ENCODE measurements around the gene MCEE. TPM values are rescaled to one million over a fixed set of nuclear protein-coding genes. Genes with fewer than 3 reads are reported as not detected.
"Not testable (repeated sequence)": the region's sequence is repeated elsewhere in the genome, so short reads cannot be mapped to it uniquely, and the experiment has no call there.

Gene MCEE
- total and polyA plus RNA-seq, 9 donors = 10.7 to 22.3 (median 17.4) TPM

DNA sequence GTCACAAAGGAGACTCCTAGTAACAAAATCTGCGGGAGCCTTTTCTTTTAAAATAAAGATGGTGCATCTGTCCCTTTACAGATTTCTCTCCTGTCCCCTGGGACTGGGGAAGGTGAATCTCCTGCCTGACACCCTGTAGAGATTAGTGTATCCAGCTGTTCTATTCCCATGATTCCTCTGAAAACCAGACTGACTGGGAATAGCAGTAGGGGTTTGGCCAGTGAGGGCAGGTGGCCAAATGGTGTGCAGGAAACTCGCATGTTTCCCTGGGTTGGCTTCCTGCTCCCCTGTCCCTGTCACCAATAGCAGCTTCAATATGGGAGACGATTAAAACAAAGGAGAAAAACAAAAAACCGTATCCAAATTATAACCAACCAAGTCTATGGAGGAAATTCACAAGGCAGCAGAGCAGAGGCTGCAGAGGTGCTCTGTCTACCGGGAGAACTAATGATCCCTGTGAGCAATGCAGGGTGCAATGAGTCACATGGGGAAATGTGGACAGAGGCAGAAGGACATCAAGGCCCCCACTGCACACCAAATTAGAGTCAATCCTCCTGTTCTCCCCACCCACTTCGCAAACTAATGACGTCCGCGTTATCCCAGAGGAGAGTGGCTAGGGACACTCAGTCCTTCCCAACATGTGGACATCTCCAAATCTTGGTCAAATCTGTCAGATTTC, 44.6 kb downstream of the MCEE start:
- H3K27ac ChIP-seq; DNase-seq; intact Hi-C loops (cut with DNase I); H3K4me1 ChIP-seq (ENCODE audit: insufficient read depth); H3K9me3 ChIP-seq; H3K27me3 ChIP-seq; H3K4me3 ChIP-seq; H3K36me3 ChIP-seq: not testable (repeated sequence)
- WGBS, 3 donors = 59 to 71% (median 66%) methylated on average over 9 of the region's 9 CpGs

DNA sequence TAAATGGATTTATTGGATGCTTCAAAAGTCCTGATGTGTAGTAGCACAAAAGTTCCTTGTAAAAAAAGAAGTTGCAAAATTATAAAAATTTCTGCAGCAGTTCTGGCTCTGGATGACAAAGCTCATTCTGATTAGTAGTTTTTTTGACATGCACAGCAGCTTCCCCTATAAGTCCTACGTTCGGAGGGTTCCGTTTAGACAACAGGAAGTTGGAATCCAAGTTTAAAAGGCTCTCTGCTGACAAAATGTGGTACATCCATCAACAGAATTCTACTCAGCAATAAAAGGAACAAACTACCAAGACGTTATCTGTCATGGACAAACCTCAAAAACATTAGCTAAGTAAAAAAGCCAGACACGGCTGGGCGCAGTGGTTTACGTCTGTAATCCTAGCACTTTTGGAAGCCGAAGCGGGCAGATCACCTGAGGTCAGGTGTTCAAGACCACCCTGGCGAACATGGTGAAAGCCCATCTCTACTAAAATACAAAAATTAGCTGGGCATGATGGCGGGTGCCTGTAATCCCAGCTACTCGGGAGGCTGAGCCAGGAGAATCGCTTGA, 46.2 kb downstream of the MCEE start:
- H3K9me3 ChIP-seq; H3K36me3 ChIP-seq; H3K27ac ChIP-seq; DNase-seq; intact Hi-C loops (cut with DNase I); H3K4me1 ChIP-seq (ENCODE audit: insufficient read depth); H3K27me3 ChIP-seq: not testable (repeated sequence)
- WGBS, 3 donors = 34 to 55% (median 47%) methylated on average over 9 to 10 of the region's 13 CpGs
- peak overlapping the region; percentile 10 for H3K4me3 ChIP-seq

DNA sequence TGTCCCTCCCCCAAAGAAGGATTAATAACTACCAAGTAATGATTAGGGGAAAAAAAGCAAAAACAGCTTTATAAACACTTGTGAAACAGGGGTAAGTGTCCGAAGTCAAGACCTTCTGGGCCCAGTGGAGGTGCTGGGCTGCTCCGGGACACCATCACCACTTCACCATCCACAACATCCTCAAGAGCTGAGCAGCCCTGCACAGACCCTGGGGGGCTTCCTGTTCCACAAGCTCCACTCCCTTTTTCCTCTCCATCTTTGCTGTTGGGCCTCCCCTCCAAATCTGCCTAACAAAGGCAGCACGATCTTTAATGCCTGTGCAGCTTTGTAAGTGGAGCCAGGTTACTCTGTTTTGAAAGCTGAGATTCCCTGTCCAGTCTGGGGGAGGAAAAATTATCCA, 46.7 kb downstream of the MCEE start:
- WGBS, 3 donors = 71% methylated on average over 1 of the region's 3 CpGs; no CpG with 5 or more reads in 2 of the 3 donors

DNA sequence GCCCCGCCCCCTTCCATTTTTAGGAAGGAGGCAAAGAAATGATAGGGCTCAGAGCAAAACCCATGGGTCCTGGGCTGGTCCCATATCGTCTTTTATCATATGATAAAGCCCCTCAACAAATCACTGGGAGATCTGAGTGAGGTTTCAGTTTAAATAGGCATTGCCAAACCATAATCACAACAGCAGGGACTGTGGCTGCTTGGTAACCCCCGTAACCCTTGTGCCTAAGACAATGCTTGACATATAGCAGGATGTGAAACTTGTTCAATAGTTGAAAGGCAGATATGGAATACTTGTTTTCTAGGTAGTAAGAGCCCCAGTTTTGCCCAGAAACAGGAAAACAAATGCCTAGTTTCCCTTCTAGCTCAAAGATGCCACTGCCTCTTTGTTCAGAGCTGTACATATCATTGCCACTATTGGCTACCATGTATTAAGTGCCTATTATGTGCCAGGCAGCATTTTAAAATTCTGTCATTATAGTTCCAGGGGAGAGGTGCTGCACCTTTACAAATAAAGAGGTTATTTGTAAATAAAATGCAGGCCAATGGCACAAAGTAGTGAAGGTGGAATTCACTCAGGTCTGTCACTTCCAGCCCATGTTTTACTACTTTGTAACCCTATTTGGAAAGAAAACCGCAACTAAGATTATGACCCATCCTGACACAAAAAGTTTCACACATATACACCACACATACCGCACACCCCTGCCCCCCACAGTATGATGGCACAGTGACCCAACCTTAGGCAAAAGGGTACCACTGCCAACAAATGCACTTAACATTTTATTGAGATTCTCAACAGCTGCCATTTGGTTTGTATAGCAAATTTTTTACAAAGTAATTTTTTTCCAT, 47.4 kb downstream of the MCEE start:
- intact Hi-C loops (cut with DNase I) = no loop called here
- no peak overlapping the region for H3K27ac ChIP-seq
- H3K9me3 ChIP-seq = no peaks in the 10 kb centered on the region
- TF ChIP-seq, protein P1, sequence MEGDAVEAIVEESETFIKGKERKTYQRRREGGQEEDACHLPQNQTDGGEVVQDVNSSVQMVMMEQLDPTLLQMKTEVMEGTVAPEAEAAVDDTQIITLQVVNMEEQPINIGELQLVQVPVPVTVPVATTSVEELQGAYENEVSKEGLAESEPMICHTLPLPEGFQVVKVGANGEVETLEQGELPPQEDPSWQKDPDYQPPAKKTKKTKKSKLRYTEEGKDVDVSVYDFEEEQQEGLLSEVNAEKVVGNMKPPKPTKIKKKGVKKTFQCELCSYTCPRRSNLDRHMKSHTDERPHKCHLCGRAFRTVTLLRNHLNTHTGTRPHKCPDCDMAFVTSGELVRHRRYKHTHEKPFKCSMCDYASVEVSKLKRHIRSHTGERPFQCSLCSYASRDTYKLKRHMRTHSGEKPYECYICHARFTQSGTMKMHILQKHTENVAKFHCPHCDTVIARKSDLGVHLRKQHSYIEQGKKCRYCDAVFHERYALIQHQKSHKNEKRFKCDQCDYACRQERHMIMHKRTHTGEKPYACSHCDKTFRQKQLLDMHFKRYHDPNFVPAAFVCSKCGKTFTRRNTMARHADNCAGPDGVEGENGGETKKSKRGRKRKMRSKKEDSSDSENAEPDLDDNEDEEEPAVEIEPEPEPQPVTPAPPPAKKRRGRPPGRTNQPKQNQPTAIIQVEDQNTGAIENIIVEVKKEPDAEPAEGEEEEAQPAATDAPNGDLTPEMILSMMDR (IDR thresholded peaks at IDR 0.05) = no peak
- no peak for TF ChIP-seq POLR2A (IDR thresholded peaks at IDR 0.05)
- TF ChIP-seq EP300 (IDR thresholded peaks at IDR 0.05) = no peak
- no peaks in the 10 kb centered on the region for H3K27me3 ChIP-seq
- H3K36me3 ChIP-seq = no peaks in the 10 kb centered on the region
- no peak for DNase-seq
- no peak overlapping the region for H3K4me3 ChIP-seq
- no peaks in the 10 kb centered on the region for H3K4me1 ChIP-seq (ENCODE audit: insufficient read depth)
- 73 to 78% (median 75%) methylated on average over 5 of the region's 5 CpGs for WGBS, 3 donors

More for the DNA sequence above, 46.7 kb downstream of the MCEE start:
- intact Hi-C loops (cut with DNase I); H3K36me3 ChIP-seq; H3K9me3 ChIP-seq; H3K4me3 ChIP-seq; H3K27ac ChIP-seq; H3K27me3 ChIP-seq; H3K4me1 ChIP-seq (ENCODE audit: insufficient read depth); DNase-seq: not testable (repeated sequence)

DNA sequence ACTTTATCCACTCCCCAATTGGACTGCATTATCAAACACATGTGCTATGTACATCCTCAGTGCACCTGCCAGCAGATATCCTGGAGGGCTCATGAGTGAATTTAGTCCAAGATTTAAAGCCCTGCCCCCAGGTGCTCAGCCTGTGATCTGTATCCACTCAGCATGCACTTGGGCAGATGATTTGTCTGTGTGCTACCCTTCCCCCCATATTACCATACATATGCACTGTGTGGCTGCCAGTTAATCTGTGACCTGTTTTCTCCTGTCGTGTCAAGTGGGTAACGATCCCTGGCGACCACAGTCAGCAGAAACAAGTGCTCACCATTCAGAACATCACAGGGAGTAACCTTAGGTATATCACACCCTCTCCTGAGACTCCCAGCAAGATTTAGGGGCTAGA, 51.4 kb downstream of the MCEE start:
- Histone ChIP-seq H3K4me3 (no peak overlapping the region), H3K27me3 (no peaks in the 10 kb centered on the region), H3K36me3 (no peaks in the 10 kb centered on the region), H3K4me1 (ENCODE audit: insufficient read depth) (no peaks in the 10 kb centered on the region), H3K27ac (no peak overlapping the region), H3K9me3 (no peaks in the 10 kb centered on the region)
- intact Hi-C loops (cut with DNase I) = no loop called here
- no peak for DNase-seq
- WGBS, 3 donors = 70 to 78% (median 77%) methylated on average over 3 of the region's 3 CpGs
- TF ChIP-seq, protein P1 (IDR thresholded peaks at IDR 0.05) = no peak
- TF ChIP-seq EP300 (IDR thresholded peaks at IDR 0.05) = no peak
- TF ChIP-seq POLR2A (IDR thresholded peaks at IDR 0.05) = no peak

Data from ovary (tissue), 9 donors.